ENCODE results near the gene AADAC.
"Not testable (repeated sequence)": the region's sequence is repeated elsewhere in the genome, so short reads cannot be mapped to it uniquely, and the experiment has no call there.

Gene AADAC

GRCh38 chr3:151798466-151798865 lies 15.4 kb upstream of the AADAC start:
- no peak for DNase-seq (ENCODE audit: low read depth in 2 of 2)

- no peak for DNase-seq (ENCODE audit: low read depth in 2 of 2)
These were observed 13.5 kb upstream of the AADAC start for GRCh38 chr3:151800431-151800830.

- DNase-seq (ENCODE audit: low read depth in 2 of 2) = no peak
These were observed 9.6 kb upstream of the AADAC start for GRCh38 chr3:151804267-151804666.

GRCh38 chr3:151806838-151807237 lies 7.1 kb upstream of the AADAC start:
- no peak for DNase-seq (ENCODE audit: low read depth in 2 of 2)

GRCh38 chr3:151808926-151809325 lies 5.0 kb upstream of the AADAC start:
- not testable (repeated sequence) for DNase-seq (ENCODE audit: low read depth in 2 of 2)

GRCh38 chr3:151811474-151811873 lies 2.4 kb upstream of the AADAC start:
- DNase-seq (ENCODE audit: low read depth in 2 of 2) = no peak

GRCh38 chr3:151814588-151814987 lies 672 bp downstream of the AADAC start:
- DNase-seq (ENCODE audit: low read depth in 2 of 2) = no peak

- DNase-seq (ENCODE audit: low read depth in 2 of 2) = no peak
These were observed 2.2 kb downstream of the AADAC start for GRCh38 chr3:151816091-151816604.

- DNase-seq (ENCODE audit: low read depth in 2 of 2) = no peak
These were observed 3.6 kb downstream of the AADAC start for GRCh38 chr3:151817473-151817872.

GRCh38 chr3:151818361-151818760 lies 4.4 kb downstream of the AADAC start:
- no peak for DNase-seq (ENCODE audit: low read depth in 2 of 2)

- DNase-seq (ENCODE audit: low read depth in 2 of 2) = no peak
These were observed 6.0 kb downstream of the AADAC start for GRCh38 chr3:151819910-151820309.

- DNase-seq (ENCODE audit: low read depth in 2 of 2) = no peak
These were observed 13.9 kb downstream of the AADAC start for GRCh38 chr3:151827816-151828215.

GRCh38 chr3:151835751-151836525 lies 22.0 kb downstream of the AADAC start:
- no peak for DNase-seq (ENCODE audit: low read depth in 2 of 2)

- DNase-seq (ENCODE audit: low read depth in 2 of 2) = no peak
These were observed 23.1 kb downstream of the AADAC start for GRCh38 chr3:151837057-151837456.

- DNase-seq (ENCODE audit: low read depth in 2 of 2) = peak in 1 of 2 donors; percentile 6
These were observed 24.8 kb downstream of the AADAC start for GRCh38 chr3:151838574-151839312.

- DNase-seq (ENCODE audit: low read depth in 2 of 2) = no peak
These were observed 25.4 kb downstream of the AADAC start for GRCh38 chr3:151839313-151839631.

GRCh38 chr3:151841801-151842200 lies 27.9 kb downstream of the AADAC start:
- no peak for DNase-seq (ENCODE audit: low read depth in 2 of 2)

- no peak for DNase-seq (ENCODE audit: low read depth in 2 of 2)
These were observed 29.4 kb downstream of the AADAC start for GRCh38 chr3:151843275-151843674.

GRCh38 chr3:151845306-151845905 lies 31.5 kb downstream of the AADAC start:
- no peak for DNase-seq (ENCODE audit: low read depth in 2 of 2)

GRCh38 chr3:151850065-151850464 lies 36.1 kb downstream of the AADAC start:
- not testable (repeated sequence) for DNase-seq (ENCODE audit: low read depth in 2 of 2)

GRCh38 chr3:151852074-151852811 lies 38.3 kb downstream of the AADAC start:
- DNase-seq (ENCODE audit: low read depth in 2 of 2) = no peak

- no peak for DNase-seq (ENCODE audit: low read depth in 2 of 2)
These were observed 42.2 kb downstream of the AADAC start for GRCh38 chr3:151856118-151856517.
